Camera-type eye (tissue), 1 donor: ENCODE measurements around the gene FBXL14. TPM values are rescaled to one million over a fixed set of nuclear protein-coding genes. Genes with fewer than 3 reads are reported as not detected.

Experiments used
- total RNA-seq: library from RNA; depleted of rRNA; stranded (reverse); fragments of >200 nt; gene quantifications from one replicate; pipeline ENCODE4 v1.2.3, GENCODE V29; 2014

The FBXL14 gene, protein sequence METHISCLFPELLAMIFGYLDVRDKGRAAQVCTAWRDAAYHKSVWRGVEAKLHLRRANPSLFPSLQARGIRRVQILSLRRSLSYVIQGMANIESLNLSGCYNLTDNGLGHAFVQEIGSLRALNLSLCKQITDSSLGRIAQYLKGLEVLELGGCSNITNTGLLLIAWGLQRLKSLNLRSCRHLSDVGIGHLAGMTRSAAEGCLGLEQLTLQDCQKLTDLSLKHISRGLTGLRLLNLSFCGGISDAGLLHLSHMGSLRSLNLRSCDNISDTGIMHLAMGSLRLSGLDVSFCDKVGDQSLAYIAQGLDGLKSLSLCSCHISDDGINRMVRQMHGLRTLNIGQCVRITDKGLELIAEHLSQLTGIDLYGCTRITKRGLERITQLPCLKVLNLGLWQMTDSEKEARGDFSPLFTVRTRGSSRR
- total RNA-seq: 26.1 TPM

GRCh38 chr12:1594261-1595025, at the start of gene FBXL14:
Gene FBXL14, minus strand, starts transcription at chr12:1594581. Its CDS starts 515 bp downstream, at chr12:1594066.

DNA sequence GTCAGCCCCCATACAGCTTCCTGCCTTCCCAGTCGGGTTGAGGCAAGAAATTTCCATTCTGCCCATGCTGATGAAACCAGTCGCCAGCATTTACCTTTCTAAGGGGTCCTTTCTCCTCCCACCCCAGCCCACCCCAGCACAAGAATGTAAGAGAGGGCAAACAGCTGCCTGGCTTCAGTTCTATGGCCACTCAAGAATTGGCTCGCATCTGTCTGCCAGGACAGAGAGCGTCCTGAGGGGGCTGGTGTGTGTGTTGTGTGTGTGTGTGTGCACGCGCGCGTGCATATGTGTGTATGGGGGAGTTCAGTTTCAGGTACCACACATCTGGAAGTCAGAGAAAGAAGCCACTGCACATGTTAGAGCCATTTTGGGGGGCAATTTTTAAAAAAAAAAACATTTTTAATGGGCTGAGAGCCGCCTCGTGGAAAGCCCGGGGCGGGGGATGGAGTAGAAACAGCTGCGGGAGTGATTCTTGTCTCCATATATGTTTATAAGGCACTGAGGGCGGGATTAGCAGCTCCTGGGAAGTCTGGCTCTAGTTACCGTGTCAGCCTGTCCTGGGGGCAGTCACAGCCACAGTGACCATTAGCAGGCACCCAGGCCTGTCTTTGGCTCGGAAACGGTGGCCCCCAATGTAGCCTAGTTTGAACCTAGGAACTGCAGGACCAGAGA, 34.4 kb upstream of the FBXL14 start, which contains the start of gene WNT5B:
Gene WNT5B, plus strand, starts transcription at position 566 of the 672 bp plus-strand sequence. CDS start 2,124 bp downstream, outside the sequence.

Other genes with a start within 250 kb of the FBXL14 start
- 34.6 TPM for gene WNT5B, start 34.6 kb upstream of the FBXL14 start, total RNA-seq
- 48.8 TPM for gene ADIPOR2, start 96.5 kb upstream of the FBXL14 start, total RNA-seq
- 3.8 TPM for gene LRTM2, start 226.0 kb upstream of the FBXL14 start, total RNA-seq